OCI-LY3 (cell line): ENCODE measurements around the gene AUTS2.

ENCODE experiments used
- H2AFZ ChIP-seq: fragments of 200-600, 300-600 bp; shearing (Covaris generic); 2 replicates; pipeline ENCODE4 v1.6.0; 2014; ENCODE audit warnings: antibody characterized with exemption, low read depth, low read length
- H3K27ac ChIP-seq: fragments of 200-600, 300-600 bp; sonication (generic); 2 replicates; pipeline ENCODE4 v1.5.1; 2014; ENCODE audit warnings: mild to moderate bottlenecking, low read length, moderate library complexity, mixed read lengths
- H3K27me3 ChIP-seq: fragments of 200-600, 300-600 bp; sonication (generic); 2 replicates; pipeline ENCODE4 v1.6.1; 2014; ENCODE audit warnings: low read depth, low read length, mixed read lengths
- H3K36me3 ChIP-seq: fragments of 200-600, 300-600 bp; sonication (generic); replicated peaks from 2 replicates; pipeline ENCODE3; 2014; ENCODE audit warnings: low read depth, low read length, mixed read lengths
- H3K4me1 ChIP-seq: fragments of 300-600, 200-600 bp; sonication (generic); 2 replicates; pipeline ENCODE4 v1.6.1; 2014; ENCODE audit warnings: low read length, mixed read lengths
- H3K4me2 ChIP-seq: fragments of 200-600, 300-600 bp; sonication (generic); 2 replicates; pipeline ENCODE4 v1.6.1; 2014; ENCODE audit warnings: low read length, mixed read lengths
- H3K4me3 ChIP-seq: fragments of 300-600, 200-600 bp; sonication (generic); 2 replicates; pipeline ENCODE4 v1.5.1; 2014; ENCODE audit warnings: antibody characterized with exemption, mild to moderate bottlenecking, low read length, moderate library complexity
- H3K79me2 ChIP-seq: fragments of 300-600, 200-600 bp; shearing (Covaris generic); 2 replicates; pipeline ENCODE4 v1.6.1; 2014; ENCODE audit warnings: mild to moderate bottlenecking, low read length, mixed read lengths
- H3K9ac ChIP-seq: fragments of 300-600, 200-600 bp; shearing (Covaris generic); 2 replicates; pipeline ENCODE4 v1.6.0; 2014; ENCODE audit warnings: mild to moderate bottlenecking, low read length, moderate library complexity
- H3K9me3 ChIP-seq: fragments of 200-600, 300-600 bp; shearing (Covaris generic); 2 replicates; pipeline ENCODE4 v1.6.1; 2014; ENCODE audit warnings: low read length, mixed read lengths; ENCODE audit not compliant: insufficient read depth
- H4K20me1 ChIP-seq: fragments of 200-600, 300-600 bp; sonication (generic); 2 replicates; pipeline ENCODE4 v1.6.1; 2016; ENCODE audit warnings: low read length, mixed read lengths; ENCODE audit not compliant: insufficient read depth
- CTCF ChIP-seq: fragments of 200-600, 300-600 bp; sonication (generic); IDR thresholded peaks from 2 replicates; pipeline ENCODE4 v1.5.1; 2014; ENCODE audit warnings: antibody characterized with exemption, low read length, low read depth
- EZH2phosphoT487 ChIP-seq: fragments of 200-600 bp; shearing (Covaris generic); IDR thresholded peaks from 2 replicates; pipeline ENCODE4 v1.6.1; 2018; ENCODE audit warnings: antibody characterized with exemption, mixed run types, low read depth

The AUTS2 gene

GRCh38 chr7:69691734-69692133 is 93.5 kb downstream of the AUTS2 start:
- H3K4me1 ChIP-seq: no peaks in the 10 kb centered on the region
- H2AFZ ChIP-seq: no peak overlapping the region
- H3K27me3 ChIP-seq: no peaks in the 10 kb centered on the region; the same call in 1 of the 2 replicates
- no peak overlapping the region for H3K9ac ChIP-seq
- no peak overlapping the region for H3K4me2 ChIP-seq
- no peaks in the 10 kb centered on the region for H3K36me3 ChIP-seq
- TF ChIP-seq EZH2phosphoT487 (no peak), CTCF (no peak)
- H3K9me3 ChIP-seq: no peaks in the 10 kb centered on the region
- no peak overlapping the region for H3K4me3 ChIP-seq
- no peak overlapping the region for H3K27ac ChIP-seq
- no peaks in the 10 kb centered on the region for H3K79me2 ChIP-seq
- H4K20me1 ChIP-seq: no peaks in the 10 kb centered on the region

GRCh38 chr7:69692611-69693010 is 94.3 kb downstream of the AUTS2 start:
- Histone ChIP-seq H3K79me2 (no peaks in the 10 kb centered on the region), H3K9ac (no peak overlapping the region), H2AFZ (no peak overlapping the region), H3K4me3 (no peak overlapping the region), H3K9me3 (no peaks in the 10 kb centered on the region), H3K4me2 (no peak overlapping the region), H3K36me3 (no peaks in the 10 kb centered on the region), H3K27ac (no peak overlapping the region), H3K27me3 (no peaks in the 10 kb centered on the region; the same call in 1 of the 2 replicates), H3K4me1 (no peaks in the 10 kb centered on the region), H4K20me1 (no peaks in the 10 kb centered on the region)
- TF ChIP-seq EZH2phosphoT487 (no peak), CTCF (no peak)

- H3K27ac ChIP-seq: no peak overlapping the region
- no peaks in the 10 kb centered on the region for H4K20me1 ChIP-seq
- H2AFZ ChIP-seq: no peak overlapping the region
- H3K4me2 ChIP-seq: no peak overlapping the region
- no peaks in the 10 kb centered on the region for H3K36me3 ChIP-seq
- TF ChIP-seq CTCF (no peak), EZH2phosphoT487 (no peak)
- H3K4me3 ChIP-seq: no peak overlapping the region
- H3K9me3 ChIP-seq: no peaks in the 10 kb centered on the region
- H3K27me3 ChIP-seq: no peaks in the 10 kb centered on the region; the same call in 1 of the 2 replicates
- no peaks in the 10 kb centered on the region for H3K4me1 ChIP-seq
- no peak overlapping the region for H3K9ac ChIP-seq
- no peaks in the 10 kb centered on the region for H3K79me2 ChIP-seq
Measured at GRCh38 chr7:69693042-69693441, 94.8 kb downstream of the AUTS2 start.

GRCh38 chr7:69696054-69696591 is 97.8 kb downstream of the AUTS2 start:
- no peak overlapping the region for H3K4me2 ChIP-seq
- no peaks in the 10 kb centered on the region; the same call in 1 of the 2 replicates for H3K27me3 ChIP-seq
- H3K4me3 ChIP-seq: no peak overlapping the region
- H2AFZ ChIP-seq: no peak overlapping the region
- H4K20me1 ChIP-seq: no peaks in the 10 kb centered on the region
- TF ChIP-seq EZH2phosphoT487 (no peak), CTCF (no peak)
- H3K79me2 ChIP-seq: no peaks in the 10 kb centered on the region
- H3K9me3 ChIP-seq: no peaks in the 10 kb centered on the region
- H3K27ac ChIP-seq: no peak overlapping the region
- no peaks in the 10 kb centered on the region for H3K4me1 ChIP-seq
- H3K9ac ChIP-seq: no peak overlapping the region
- H3K36me3 ChIP-seq: no peaks in the 10 kb centered on the region
